SK-N-MC (cell line): Measurements from ENCODE around the gene BCL11B.

Source experiments
- DNase-seq: peaks from one replicate; pipeline ENCODE4 v3.0.0-alpha.2; 2011; ENCODE audit warnings: low read depth, low spot score
- H3K27ac ChIP-seq: fragments of 200-600 bp; sonication (generic); 2 replicates; pipeline ENCODE4 v1.5.1; 2016; ENCODE audit warnings: mixed run types
- H3K36me3 ChIP-seq: fragments of 200-600 bp; sonication (generic); 2 replicates; pipeline ENCODE4 v1.6.1; 2017; ENCODE audit warnings: antibody characterized with exemption, low read length, mixed read lengths; ENCODE audit not compliant: insufficient read depth
- H3K4me3 ChIP-seq: fragments of 200-600 bp; sonication (generic); 2 replicates; pipeline ENCODE4 v1.5.1; 2016
- H3K9ac ChIP-seq: fragments of 200-600 bp; sonication (generic); 2 replicates; pipeline ENCODE4 v1.8.0; 2017; ENCODE audit warnings: mixed run types, mixed read lengths; ENCODE audit not compliant: insufficient read length
- H3K9me3 ChIP-seq: fragments of 200-600 bp; sonication (generic); 2 replicates; pipeline ENCODE4 v1.6.1; 2017; ENCODE audit warnings: low read depth, mild to moderate bottlenecking, antibody characterized with exemption, low read length, moderate library complexity, mixed read lengths
- EZH2 ChIP-seq: fragments of 200-600 bp; sonication (generic); IDR thresholded peaks from one replicate; pipeline ENCODE4 v1.6.1; 2017; ENCODE audit warnings: antibody characterized with exemption
- FOXP2 ChIP-seq: optimal IDR thresholded peaks from 2 replicates; pipeline ENCODE3; 2011; ENCODE audit warnings: mild to moderate bottlenecking, moderate library complexity; ENCODE audit not compliant: insufficient read depth; ENCODE audit errors: extremely low read length, control extremely low read depth
- POLR2AphosphoS5 ChIP-seq: IDR thresholded peaks from 2 replicates; pipeline ENCODE4 v1.6.1; 2012; ENCODE audit warnings: mild to moderate bottlenecking, low read depth, low read length, borderline replicate concordance

The BCL11B gene

DNA sequence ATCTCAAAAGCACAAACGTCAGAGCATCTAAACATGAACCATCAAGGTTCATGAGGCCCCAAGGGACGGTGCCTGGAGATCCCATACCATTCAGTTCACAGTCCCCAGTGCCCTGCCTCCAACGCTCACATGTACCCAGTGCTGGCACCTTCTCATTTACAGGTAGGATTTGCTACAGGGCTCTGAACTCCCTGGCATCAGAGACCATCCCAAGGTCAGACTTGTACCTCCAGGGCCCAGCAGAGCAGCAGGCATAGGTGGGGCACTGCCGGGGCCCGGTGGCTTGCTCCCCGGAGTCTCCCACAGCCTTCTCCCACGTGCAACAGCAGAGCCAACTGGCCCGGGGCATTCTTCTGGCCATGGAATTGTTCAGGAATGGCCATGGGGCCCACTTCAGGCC lies 114.8 kb downstream of the BCL11B start:
- no peak for DNase-seq
- H3K27ac ChIP-seq = no peak overlapping the region
- H3K4me3 ChIP-seq = no peak overlapping the region
- H3K9ac ChIP-seq = no peak overlapping the region
- TF ChIP-seq EZH2 (no peak), FOXP2 (no peak), POLR2AphosphoS5 (no peak)
- H3K36me3 ChIP-seq = no peaks in the 10 kb centered on the region
- no peaks in the 10 kb centered on the region for H3K9me3 ChIP-seq

DNA sequence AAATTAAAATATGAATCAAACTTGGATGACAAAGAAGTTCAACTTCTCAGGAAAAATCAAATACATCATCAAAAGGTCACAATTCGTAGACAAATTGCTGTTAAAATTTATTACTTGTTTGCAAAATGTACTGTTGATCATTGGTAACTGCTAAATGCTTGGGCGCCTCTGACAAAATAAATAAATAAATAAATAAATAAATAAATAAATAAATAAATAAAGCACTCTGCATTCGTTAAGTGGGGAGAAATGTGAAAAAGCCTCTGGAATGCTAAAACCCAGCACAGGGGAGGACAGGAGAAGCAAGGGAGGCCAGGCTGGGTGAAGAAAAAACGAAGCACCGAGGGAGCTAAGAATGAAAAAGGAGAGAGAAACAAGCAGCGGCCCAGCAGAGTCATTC lies 115.2 kb downstream of the BCL11B start:
- Histone ChIP-seq H3K9me3 (no peaks in the 10 kb centered on the region), H3K4me3 (no peak overlapping the region), H3K36me3 (no peaks in the 10 kb centered on the region), H3K9ac (no peak overlapping the region), H3K27ac (no peak overlapping the region)
- DNase-seq = no peak
- TF ChIP-seq FOXP2 (no peak), EZH2 (no peak), POLR2AphosphoS5 (no peak)

DNA sequence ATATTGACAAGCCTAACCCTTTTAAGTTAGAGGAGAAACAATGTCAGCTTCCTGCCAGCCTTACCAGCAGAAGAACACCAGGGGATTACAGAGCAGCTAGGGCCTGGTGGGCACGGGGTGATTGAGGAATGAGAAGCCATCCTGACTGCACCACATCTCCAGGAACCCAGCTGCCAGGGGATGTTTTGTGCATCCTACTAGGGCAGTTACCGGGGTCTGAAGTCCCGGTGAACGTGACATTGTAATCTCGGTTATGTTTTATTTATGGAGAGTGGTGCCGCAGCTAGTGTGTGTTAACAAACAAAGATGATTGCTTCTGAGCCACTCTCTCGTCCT lies 115.9 kb downstream of the BCL11B start:
- Histone ChIP-seq H3K27ac (no peak overlapping the region), H3K4me3 (no peak overlapping the region), H3K9ac (no peak overlapping the region), H3K9me3 (no peaks in the 10 kb centered on the region), H3K36me3 (no peaks in the 10 kb centered on the region)
- DNase-seq = no peak
- TF ChIP-seq POLR2AphosphoS5 = no peak
- TF ChIP-seq FOXP2 = no peak
- no peak for TF ChIP-seq EZH2

DNA sequence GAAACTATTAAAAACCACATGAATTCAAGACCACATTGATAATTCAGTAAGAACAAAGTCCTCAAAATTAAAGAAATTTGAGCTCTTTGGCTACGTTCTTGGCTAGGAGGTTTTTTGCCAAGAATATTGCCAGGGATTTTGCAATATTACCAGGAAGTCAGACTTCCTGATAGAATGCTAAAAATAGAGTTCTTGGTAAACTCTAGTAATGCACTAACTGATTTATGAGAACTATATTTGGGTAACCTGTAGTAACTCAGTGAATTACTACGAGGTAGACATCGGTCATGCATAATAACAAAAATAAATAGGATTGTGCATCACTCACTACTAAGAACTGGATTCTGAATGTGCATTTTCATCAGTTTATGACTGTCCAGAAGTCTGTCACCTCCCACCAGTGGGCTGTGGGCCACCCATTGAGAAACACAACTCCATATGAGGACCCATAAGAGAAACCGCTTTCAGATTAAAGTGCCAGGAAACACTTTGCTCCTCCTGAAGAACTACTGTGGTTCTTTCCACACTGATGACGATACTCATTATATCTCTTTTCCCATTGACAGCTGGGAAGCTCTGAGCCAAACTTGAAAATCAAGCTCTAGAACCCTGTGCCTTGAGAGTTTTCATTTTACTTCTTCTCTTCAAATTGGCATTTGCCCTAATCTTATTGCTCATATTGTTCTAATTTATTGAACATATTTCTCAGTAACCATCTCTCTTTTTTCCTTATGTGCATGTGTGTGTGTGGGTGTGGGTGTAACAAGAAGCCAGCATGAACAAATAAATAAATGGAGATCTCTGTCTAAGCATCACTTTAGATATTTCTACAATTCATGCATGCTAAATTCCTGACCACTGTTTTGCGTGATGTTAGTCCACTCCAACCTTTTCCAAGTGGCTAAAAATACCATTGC lies 116.6 kb downstream of the BCL11B start:
- Histone ChIP-seq H3K9me3 (no peaks in the 10 kb centered on the region), H3K27ac (no peak overlapping the region), H3K4me3 (no peak overlapping the region), H3K36me3 (no peaks in the 10 kb centered on the region), H3K9ac (no peak overlapping the region)
- no peak for DNase-seq
- no peak for TF ChIP-seq FOXP2
- TF ChIP-seq POLR2AphosphoS5 = no peak
- no peak for TF ChIP-seq EZH2

DNA sequence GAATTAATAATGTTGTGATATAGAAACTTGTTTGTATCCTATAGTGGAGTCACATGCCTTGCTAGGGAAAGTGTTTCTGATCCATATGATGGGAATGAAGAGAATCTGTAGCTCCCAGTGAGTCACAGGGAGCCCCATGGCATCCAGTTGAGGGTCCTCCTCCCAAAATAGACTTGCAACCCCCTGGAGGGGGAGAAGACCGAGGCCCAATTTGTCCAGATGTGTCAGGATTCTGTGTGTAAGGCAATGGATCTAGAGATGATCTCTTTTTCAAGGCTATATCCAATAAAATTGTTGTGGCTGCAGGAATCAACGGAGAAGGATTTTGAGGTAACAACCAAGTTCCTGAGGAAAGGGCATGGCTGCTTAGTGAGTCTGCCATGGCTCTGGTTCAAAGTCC lies 121.8 kb downstream of the BCL11B start:
- Histone ChIP-seq H3K4me3 (no peak overlapping the region), H3K9ac (no peak overlapping the region), H3K36me3 (no peaks in the 10 kb centered on the region), H3K27ac (no peak overlapping the region), H3K9me3 (no peaks in the 10 kb centered on the region)
- no peak for TF ChIP-seq POLR2AphosphoS5
- no peak for TF ChIP-seq EZH2
- no peak for TF ChIP-seq FOXP2
- DNase-seq = no peak

DNA sequence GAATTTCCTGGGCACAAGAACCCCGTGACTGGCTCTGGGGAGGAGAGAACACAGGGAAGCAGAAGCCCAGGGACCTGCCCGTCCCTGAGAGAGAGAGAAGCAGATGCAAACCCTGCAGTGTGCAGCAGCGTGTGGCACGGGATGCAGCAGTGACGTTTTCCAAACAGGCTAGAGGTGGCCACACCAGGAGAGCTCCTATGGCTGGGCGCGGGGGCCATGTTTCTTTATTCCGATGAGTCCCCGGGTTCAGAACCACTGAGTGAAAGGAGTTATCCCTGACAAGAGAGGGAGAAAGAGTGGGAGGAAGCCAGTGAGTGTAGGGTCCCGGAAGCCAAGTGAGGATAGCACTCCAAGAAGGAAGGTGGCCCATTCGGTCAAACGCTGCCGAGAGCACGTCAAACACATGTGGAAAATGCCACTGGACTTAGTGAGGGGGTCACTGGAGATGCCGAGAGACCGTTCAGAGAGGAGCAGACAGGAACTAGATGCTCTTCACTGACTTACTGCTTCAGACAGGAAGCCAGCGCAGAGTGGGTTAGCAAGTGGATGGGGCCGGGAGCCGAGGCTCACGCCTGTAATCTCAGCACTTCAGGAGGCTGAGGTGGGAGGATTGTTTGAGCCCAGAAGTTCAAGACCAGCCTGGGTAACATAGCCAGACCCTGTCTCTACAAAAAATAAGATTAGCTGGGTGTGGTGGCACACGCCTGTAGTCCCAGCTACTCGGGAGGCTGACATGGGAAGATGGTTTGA lies 123.0 kb downstream of the BCL11B start:
- no peaks in the 10 kb centered on the region for H3K36me3 ChIP-seq

DNA sequence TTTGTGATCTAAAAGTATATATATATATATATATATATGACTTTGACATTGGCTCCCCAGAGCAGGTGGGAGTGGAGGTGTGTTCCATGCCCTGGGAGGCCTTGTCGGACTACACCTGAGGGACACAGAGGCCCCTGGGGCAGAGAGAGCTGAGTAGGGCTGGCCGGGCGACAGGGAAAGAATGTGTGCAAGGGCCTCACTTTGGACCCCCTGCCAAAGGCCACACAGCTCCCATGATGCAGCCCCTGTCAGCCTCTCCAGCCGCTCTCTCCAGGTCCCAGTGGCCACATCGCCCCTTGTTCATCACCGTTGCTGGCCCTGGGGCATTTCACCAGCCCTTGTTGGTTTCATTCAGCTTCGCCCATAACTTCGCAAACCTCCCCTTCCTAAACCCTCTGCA lies 123.9 kb downstream of the BCL11B start:
- no peak overlapping the region for H3K27ac ChIP-seq
- H3K9me3 ChIP-seq = no peaks in the 10 kb centered on the region
- H3K4me3 ChIP-seq = no peak overlapping the region
- H3K9ac ChIP-seq = no peak overlapping the region
- no peak for DNase-seq
- TF ChIP-seq FOXP2 (no peak), EZH2 (no peak), POLR2AphosphoS5 (no peak)
- no peaks in the 10 kb centered on the region for H3K36me3 ChIP-seq

More for the DNA sequence above, 123.0 kb downstream of the BCL11B start:
- no peak overlapping the region for H3K4me3 ChIP-seq
- TF ChIP-seq FOXP2 (no peak), POLR2AphosphoS5 (no peak), EZH2 (no peak)
- H3K27ac ChIP-seq = no peak overlapping the region
- DNase-seq = no peak
- H3K9me3 ChIP-seq = no peaks in the 10 kb centered on the region
- H3K9ac ChIP-seq = no peak overlapping the region

DNA sequence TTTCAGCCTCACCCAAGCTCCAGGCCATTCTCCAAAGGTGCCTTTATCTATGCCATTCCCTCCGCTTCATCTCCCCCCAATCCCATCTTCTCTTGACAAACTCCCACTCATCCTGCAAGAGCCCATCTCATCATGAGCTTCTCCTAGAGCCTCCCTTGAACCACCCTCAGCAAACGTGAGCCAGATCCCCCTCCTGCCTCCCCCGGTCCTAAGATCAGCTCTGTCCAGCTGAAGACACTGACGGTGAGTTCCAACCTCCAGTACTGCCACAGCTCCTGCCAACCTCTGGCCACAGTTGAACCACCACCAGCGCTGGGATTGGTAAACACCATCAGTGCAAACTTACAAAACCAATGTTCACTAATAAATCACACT lies 124.6 kb downstream of the BCL11B start:
- TF ChIP-seq EZH2 (no peak), FOXP2 (no peak), POLR2AphosphoS5 (no peak)
- Histone ChIP-seq H3K36me3 (no peaks in the 10 kb centered on the region), H3K9ac (no peak overlapping the region), H3K9me3 (no peaks in the 10 kb centered on the region), H3K4me3 (no peak overlapping the region), H3K27ac (no peak overlapping the region)
- DNase-seq = no peak
